ENCODE results near the gene NOSTRIN.
"Not testable (repeated sequence)": the region's sequence is repeated elsewhere in the genome, so short reads cannot be mapped to it uniquely, and the experiment has no call there.

Gene NOSTRIN

GRCh38 chr2:168882163-168882562 is 79.7 kb downstream of the NOSTRIN start:
- not testable (repeated sequence) for H3K27me3 ChIP-seq (ENCODE audit: insufficient read depth, low read length, poor library complexity); H3K9ac ChIP-seq (ENCODE audit: low read length); H3K56ac ChIP-seq (ENCODE audit: low read length); H3K27ac ChIP-seq (ENCODE audit: low read depth, low read length); H3K36me3 ChIP-seq (ENCODE audit: control insufficient read depth, insufficient read depth, low read length); H3K18ac ChIP-seq (ENCODE audit: low read length); H3K4me3 ChIP-seq (ENCODE audit: low read length); H3K4me1 ChIP-seq (ENCODE audit: control insufficient read depth, low read depth, low read length); H3K79me2 ChIP-seq (ENCODE audit: control insufficient read depth, insufficient read depth, low read length); H3K4me2 ChIP-seq (ENCODE audit: low read length); H4K5ac ChIP-seq (ENCODE audit: low read length); H2AK5ac ChIP-seq (ENCODE audit: low read length); H3K79me1 ChIP-seq (ENCODE audit: low read length); H3K4ac ChIP-seq (ENCODE audit: low read depth, low read length); H2BK15ac ChIP-seq (replicated peaks; ENCODE audit: low read depth); H4K8ac ChIP-seq (ENCODE audit: low read depth, low read length); DNase-seq; H2BK5ac ChIP-seq (ENCODE audit: low read length); H2BK120ac ChIP-seq (ENCODE audit: low read depth, low read length); H3K23ac ChIP-seq (ENCODE audit: low read length)
- no CpG with 5 or more reads among the region's 12 CpGs for WGBS (ENCODE audit: extremely low coverage, insufficient coverage, low lambda C conversion rate)

GRCh38 chr2:168884975-168885374 is 82.5 kb downstream of the NOSTRIN start:
- H2BK5ac ChIP-seq (ENCODE audit: low read length): no peak overlapping the region
- H3K4ac ChIP-seq (ENCODE audit: low read depth, low read length): no peak overlapping the region
- H3K27me3 ChIP-seq (ENCODE audit: insufficient read depth, low read length, poor library complexity): no peaks in the 10 kb centered on the region
- H3K79me2 ChIP-seq (ENCODE audit: control insufficient read depth, insufficient read depth, low read length): peaks cover 3% of the 10 kb centered on the region
- H3K79me1 ChIP-seq (ENCODE audit: low read length): peaks cover 4% of the 10 kb centered on the region
- no peak overlapping the region for H3K4me2 ChIP-seq (ENCODE audit: low read length)
- no peak overlapping the region for H2BK120ac ChIP-seq (ENCODE audit: low read depth, low read length)
- no peak for DNase-seq
- no peak overlapping the region for H3K18ac ChIP-seq (ENCODE audit: low read length)
- no CpG with 5 or more reads among the region's 1 CpG for WGBS (ENCODE audit: extremely low coverage, insufficient coverage, low lambda C conversion rate)
- no peak overlapping the region for H2BK15ac ChIP-seq (replicated peaks; ENCODE audit: low read depth)
- no peaks in the 10 kb centered on the region for H3K4me1 ChIP-seq (ENCODE audit: control insufficient read depth, low read depth, low read length)
- H3K36me3 ChIP-seq (ENCODE audit: control insufficient read depth, insufficient read depth, low read length): no peaks in the 10 kb centered on the region
- H4K8ac ChIP-seq (ENCODE audit: low read depth, low read length): no peak overlapping the region
- no peak overlapping the region for H2AK5ac ChIP-seq (ENCODE audit: low read length)
- H4K5ac ChIP-seq (ENCODE audit: low read length): no peak overlapping the region
- no peak overlapping the region for H3K56ac ChIP-seq (ENCODE audit: low read length)
- no peak overlapping the region for H3K4me3 ChIP-seq (ENCODE audit: low read length)
- H3K9ac ChIP-seq (ENCODE audit: low read length): no peak overlapping the region
- H3K23ac ChIP-seq (ENCODE audit: low read length): no peak overlapping the region
- H3K27ac ChIP-seq (ENCODE audit: low read depth, low read length): no peak overlapping the region

- DNase-seq: no peak
Observed at GRCh38 chr2:168889635-168890005, 87.2 kb downstream of the NOSTRIN start.

GRCh38 chr2:168890006-168890782 is 87.8 kb downstream of the NOSTRIN start, which contains the start of gene SPC25:
TSS of gene SPC25 (minus strand) at chr2:168890430. CDS start at chr2:168889519, 911 bp downstream.
- H4K5ac ChIP-seq (ENCODE audit: low read length): no peak within 1 kb of the TSS
- no peak within 1 kb of the TSS for H3K4ac ChIP-seq (ENCODE audit: low read depth, low read length)
- H3K27ac ChIP-seq (ENCODE audit: low read depth, low read length): no peak within 1 kb of the TSS
- no peak within 1 kb of the TSS for H2BK5ac ChIP-seq (ENCODE audit: low read length)
- peak within 1 kb of the TSS; percentile 95 for H3K4me3 ChIP-seq (ENCODE audit: low read length)
- peak within 1 kb of the TSS; percentile 72 for H3K4me2 ChIP-seq (ENCODE audit: low read length)
- H2BK15ac ChIP-seq (replicated peaks; ENCODE audit: low read depth): no peak within 1 kb of the TSS
- peak within 1 kb of the TSS; percentile 94 for H3K56ac ChIP-seq (ENCODE audit: low read length)
- H3K79me2 ChIP-seq (ENCODE audit: control insufficient read depth, insufficient read depth, low read length): peaks cover 3% of the 10 kb centered on the region
- H3K79me1 ChIP-seq (ENCODE audit: low read length): peaks cover 4% of the 10 kb centered on the region
- no CpG with 5 or more reads among the region's 38 CpGs for WGBS (ENCODE audit: extremely low coverage, insufficient coverage, low lambda C conversion rate)
- peak within 1 kb of the TSS; percentile 94 for H3K9ac ChIP-seq (ENCODE audit: low read length)
- no peak within 1 kb of the TSS for H2AK5ac ChIP-seq (ENCODE audit: low read length)
- peak within 1 kb of the TSS; percentile 82 for H4K8ac ChIP-seq (ENCODE audit: low read depth, low read length)
- no peak within 1 kb of the TSS for H3K23ac ChIP-seq (ENCODE audit: low read length)
- H2BK120ac ChIP-seq (ENCODE audit: low read depth, low read length): no peak within 1 kb of the TSS
- H3K4me1 ChIP-seq (ENCODE audit: control insufficient read depth, low read depth, low read length): no peaks in the 10 kb centered on the region
- peak within 1 kb of the TSS; percentile 34 for H3K18ac ChIP-seq (ENCODE audit: low read length)
- H3K36me3 ChIP-seq (ENCODE audit: control insufficient read depth, insufficient read depth, low read length): no peaks in the 10 kb centered on the region
- no peaks in the 10 kb centered on the region for H3K27me3 ChIP-seq (ENCODE audit: insufficient read depth, low read length, poor library complexity)
- peak; percentile 97 for DNase-seq

More at GRCh38 chr2:168889635-168890005, 87.2 kb downstream of the NOSTRIN start:
- H2BK5ac ChIP-seq (ENCODE audit: low read length): no peak overlapping the region
- H3K56ac ChIP-seq (ENCODE audit: low read length): peak overlapping the region; percentile 94
- peaks cover 4% of the 10 kb centered on the region for H3K79me1 ChIP-seq (ENCODE audit: low read length)
- H3K4me1 ChIP-seq (ENCODE audit: control insufficient read depth, low read depth, low read length): no peaks in the 10 kb centered on the region
- H3K4me2 ChIP-seq (ENCODE audit: low read length): peak overlapping the region; percentile 72
- H3K23ac ChIP-seq (ENCODE audit: low read length): no peak overlapping the region
- H4K8ac ChIP-seq (ENCODE audit: low read depth, low read length): no peak overlapping the region
- WGBS (ENCODE audit: extremely low coverage, insufficient coverage, low lambda C conversion rate): no CpG with 5 or more reads among the region's 3 CpGs
- H3K4me3 ChIP-seq (ENCODE audit: low read length): peak overlapping the region; percentile 95
- peaks cover 3% of the 10 kb centered on the region for H3K79me2 ChIP-seq (ENCODE audit: control insufficient read depth, insufficient read depth, low read length)
- H3K27me3 ChIP-seq (ENCODE audit: insufficient read depth, low read length, poor library complexity): no peaks in the 10 kb centered on the region
- no peak overlapping the region for H2BK120ac ChIP-seq (ENCODE audit: low read depth, low read length)
- H3K36me3 ChIP-seq (ENCODE audit: control insufficient read depth, insufficient read depth, low read length): no peaks in the 10 kb centered on the region
- no peak overlapping the region for H4K5ac ChIP-seq (ENCODE audit: low read length)
- no peak overlapping the region for H3K18ac ChIP-seq (ENCODE audit: low read length)
- H3K9ac ChIP-seq (ENCODE audit: low read length): peak overlapping the region; percentile 94
- H2AK5ac ChIP-seq (ENCODE audit: low read length): no peak overlapping the region
- H2BK15ac ChIP-seq (replicated peaks; ENCODE audit: low read depth): no peak overlapping the region
- H3K27ac ChIP-seq (ENCODE audit: low read depth, low read length): no peak overlapping the region
- no peak overlapping the region for H3K4ac ChIP-seq (ENCODE audit: low read depth, low read length)

- H3K36me3 ChIP-seq (ENCODE audit: control insufficient read depth, insufficient read depth, low read length): no peaks in the 10 kb centered on the region
- peaks cover 4% of the 10 kb centered on the region for H3K79me1 ChIP-seq (ENCODE audit: low read length)
- no CpG with 5 or more reads among the region's 3 CpGs for WGBS (ENCODE audit: extremely low coverage, insufficient coverage, low lambda C conversion rate)
- H3K27me3 ChIP-seq (ENCODE audit: insufficient read depth, low read length, poor library complexity): no peaks in the 10 kb centered on the region
- H2AK5ac ChIP-seq (ENCODE audit: low read length): no peak overlapping the region
- no peak overlapping the region for H3K4me3 ChIP-seq (ENCODE audit: low read length)
- H3K23ac ChIP-seq (ENCODE audit: low read length): no peak overlapping the region
- H2BK120ac ChIP-seq (ENCODE audit: low read depth, low read length): no peak overlapping the region
- no peak overlapping the region for H3K27ac ChIP-seq (ENCODE audit: low read depth, low read length)
- H3K56ac ChIP-seq (ENCODE audit: low read length): no peak overlapping the region
- no peak overlapping the region for H4K5ac ChIP-seq (ENCODE audit: low read length)
- H3K4me1 ChIP-seq (ENCODE audit: control insufficient read depth, low read depth, low read length): no peaks in the 10 kb centered on the region
- no peak overlapping the region for H2BK15ac ChIP-seq (replicated peaks; ENCODE audit: low read depth)
- H2BK5ac ChIP-seq (ENCODE audit: low read length): no peak overlapping the region
- no peak overlapping the region for H3K9ac ChIP-seq (ENCODE audit: low read length)
- no peak for DNase-seq
- H4K8ac ChIP-seq (ENCODE audit: low read depth, low read length): no peak overlapping the region
- H3K4me2 ChIP-seq (ENCODE audit: low read length): no peak overlapping the region
- peaks cover 3% of the 10 kb centered on the region for H3K79me2 ChIP-seq (ENCODE audit: control insufficient read depth, insufficient read depth, low read length)
- no peak overlapping the region for H3K4ac ChIP-seq (ENCODE audit: low read depth, low read length)
- no peak overlapping the region for H3K18ac ChIP-seq (ENCODE audit: low read length)
Observed at GRCh38 chr2:168892327-168892726, 89.9 kb downstream of the NOSTRIN start.
